Fibroblast of villous mesenchyme (primary cell): ENCODE results near the gene IGFBP2. TPM values are rescaled to one million over a fixed set of nuclear protein-coding genes. Genes with fewer than 3 reads are reported as not detected.
A peak's percentile ranks its signal among the peaks of the same experiment; 100 is the strongest.

Source experiments
- DNase-seq: peaks from one replicate; pipeline ENCODE4 v3.0.0-alpha.2; 2010; ENCODE audit warnings: low read depth
- H3K4me3 ChIP-seq: 2 replicates; pipeline ENCODE4 v1.5.1; 2011; ENCODE audit warnings: low read depth, mild to moderate bottlenecking, low read length
- CTCF ChIP-seq: IDR thresholded peaks from 2 replicates; pipeline ENCODE4 v1.5.1; 2012; ENCODE audit warnings: low read depth, mild to moderate bottlenecking, low read length; ENCODE audit not compliant: insufficient read depth
- total RNA-seq: library from RNA; depleted of rRNA; stranded (reverse); fragments of >200 nt; gene quantifications from 2 replicates; pipeline ENCODE4 v1.2.3, GENCODE V29; 2012

Gene IGFBP2
- total RNA-seq, 1 donor = 15.5 TPM

DNA sequence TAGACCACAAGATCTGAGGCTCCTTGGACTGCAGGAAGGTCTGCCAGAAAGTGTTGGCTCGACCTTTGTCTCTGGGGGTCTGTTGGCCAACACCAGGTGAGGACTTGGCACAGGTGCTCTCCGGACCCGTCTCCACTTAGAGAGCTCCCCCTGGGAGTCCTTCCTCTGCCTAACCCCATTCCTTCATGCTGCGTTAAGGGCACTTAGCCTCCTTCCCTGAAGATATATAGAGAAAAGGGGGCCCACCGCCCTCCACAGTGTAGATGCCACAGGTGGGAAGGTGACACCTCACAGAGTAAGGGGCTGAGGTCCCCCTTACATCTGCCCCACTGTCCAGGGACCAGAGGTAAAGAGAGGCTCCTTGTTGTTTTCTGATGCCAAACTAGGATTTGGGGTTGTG lies 53.9 kb downstream of the IGFBP2 start:
- no peak overlapping the region for H3K4me3 ChIP-seq
- TF ChIP-seq CTCF = no peak
- DNase-seq = no peak

DNA sequence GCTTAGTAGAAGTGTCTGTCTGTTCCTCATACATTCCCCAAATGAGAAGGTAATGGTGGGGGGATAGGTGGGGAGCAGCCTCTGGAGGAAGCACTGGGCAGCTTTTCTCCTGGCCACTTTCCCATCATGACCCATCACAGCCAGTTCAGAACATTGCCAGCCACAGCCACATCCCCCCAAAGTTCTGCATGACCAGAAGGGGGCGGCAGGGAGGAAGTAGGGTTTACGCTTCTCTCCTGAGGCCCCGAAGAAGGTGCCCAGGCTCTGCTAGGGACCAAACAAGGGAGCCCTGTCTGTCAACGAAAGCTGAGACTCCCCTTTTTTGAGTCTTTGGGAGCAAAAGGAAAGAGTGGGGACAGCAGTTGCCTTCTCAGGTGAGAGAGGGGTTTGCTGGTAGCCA lies 54.4 kb downstream of the IGFBP2 start:
- peak; percentile 43 for TF ChIP-seq CTCF
- no peak for DNase-seq
- no peak overlapping the region for H3K4me3 ChIP-seq

GRCh38 chr2:216688731-216689340 lies 55.6 kb downstream of the IGFBP2 start:
- no peak for TF ChIP-seq CTCF
- DNase-seq = peak; percentile 45
- no peak overlapping the region for H3K4me3 ChIP-seq

GRCh38 chr2:216689397-216689796 lies 56.2 kb downstream of the IGFBP2 start:
- no peak for DNase-seq
- TF ChIP-seq CTCF = no peak
- no peak overlapping the region for H3K4me3 ChIP-seq

GRCh38 chr2:216690456-216690852 lies 57.2 kb downstream of the IGFBP2 start:
- TF ChIP-seq CTCF = no peak
- peak overlapping the region; percentile 38 for H3K4me3 ChIP-seq
- no peak for DNase-seq

- peak overlapping the region; percentile 62 for H3K4me3 ChIP-seq
- DNase-seq = peak; percentile 93
- no peak for TF ChIP-seq CTCF
Observed at GRCh38 chr2:216690853-216691741, 57.9 kb downstream of the IGFBP2 start.
